ENCODE measurements around the gene MACROD1.

- TF ChIP-seq CTCF (IDR thresholded peaks at IDR 0.05) (peak in 2 of 6 experiments; percentile 20 to 40), POLR2A (IDR thresholded peaks at IDR 0.05) (no peak)
Measured at GRCh38 chr11:63998558-63999348, 167.2 kb downstream of the MACROD1 start.
